ENCODE measurements around the gene SLC47A1.
"Not testable (repeated sequence)": the region's sequence is repeated elsewhere in the genome, so short reads cannot be mapped to it uniquely, and the experiment has no call there.

DNA sequence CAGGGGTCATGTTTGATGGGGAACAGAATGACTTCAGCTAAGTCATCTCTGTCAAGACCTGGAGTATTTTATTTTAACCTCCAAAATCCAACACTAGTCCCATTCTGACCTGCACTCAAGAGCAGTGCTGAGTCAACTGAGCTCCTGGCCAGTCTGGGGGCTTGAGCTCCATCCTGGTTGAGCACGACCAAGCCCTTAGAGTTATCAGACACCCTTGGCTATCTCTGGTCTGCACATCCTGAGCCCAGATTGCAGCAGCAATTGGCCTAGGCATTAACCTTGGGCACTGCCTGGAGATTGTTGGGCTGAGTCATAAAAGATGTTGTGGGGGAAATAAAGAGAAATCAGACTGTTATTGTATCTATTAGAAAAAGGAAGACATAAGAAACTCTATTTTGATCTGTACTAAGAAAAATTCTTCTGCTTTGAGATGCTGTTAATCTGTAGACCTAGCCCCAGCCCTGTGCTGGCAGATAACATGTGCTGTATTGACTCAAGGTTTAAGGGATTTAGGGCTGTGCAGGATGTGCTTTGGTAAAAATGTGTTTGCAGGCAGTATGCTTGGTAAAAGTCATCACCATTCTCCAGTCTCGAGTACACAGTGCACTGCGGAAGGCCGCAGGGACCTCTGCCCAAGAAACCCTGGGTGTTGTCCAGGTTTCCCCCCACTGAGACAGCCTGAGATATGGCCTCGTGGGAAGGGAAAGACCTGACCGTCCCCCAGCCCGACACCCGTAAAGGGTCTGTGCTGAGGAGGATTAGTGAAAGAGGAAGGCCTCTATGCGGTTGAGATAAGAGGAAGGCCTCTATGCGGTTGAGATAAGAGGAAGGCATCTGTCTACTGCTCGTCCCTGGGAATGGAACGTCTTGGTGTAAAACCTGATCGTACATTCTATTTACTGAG lies 14.0 kb upstream of the SLC47A1 start:
- not testable (repeated sequence) for TF ChIP-seq POLR2A, POLR2AphosphoS5 (IDR thresholded peaks at IDR 0.05)
- TF ChIP-seq, protein P1, sequence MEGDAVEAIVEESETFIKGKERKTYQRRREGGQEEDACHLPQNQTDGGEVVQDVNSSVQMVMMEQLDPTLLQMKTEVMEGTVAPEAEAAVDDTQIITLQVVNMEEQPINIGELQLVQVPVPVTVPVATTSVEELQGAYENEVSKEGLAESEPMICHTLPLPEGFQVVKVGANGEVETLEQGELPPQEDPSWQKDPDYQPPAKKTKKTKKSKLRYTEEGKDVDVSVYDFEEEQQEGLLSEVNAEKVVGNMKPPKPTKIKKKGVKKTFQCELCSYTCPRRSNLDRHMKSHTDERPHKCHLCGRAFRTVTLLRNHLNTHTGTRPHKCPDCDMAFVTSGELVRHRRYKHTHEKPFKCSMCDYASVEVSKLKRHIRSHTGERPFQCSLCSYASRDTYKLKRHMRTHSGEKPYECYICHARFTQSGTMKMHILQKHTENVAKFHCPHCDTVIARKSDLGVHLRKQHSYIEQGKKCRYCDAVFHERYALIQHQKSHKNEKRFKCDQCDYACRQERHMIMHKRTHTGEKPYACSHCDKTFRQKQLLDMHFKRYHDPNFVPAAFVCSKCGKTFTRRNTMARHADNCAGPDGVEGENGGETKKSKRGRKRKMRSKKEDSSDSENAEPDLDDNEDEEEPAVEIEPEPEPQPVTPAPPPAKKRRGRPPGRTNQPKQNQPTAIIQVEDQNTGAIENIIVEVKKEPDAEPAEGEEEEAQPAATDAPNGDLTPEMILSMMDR (IDR thresholded peaks at IDR 0.05), result not testable (repeated sequence)
